ENCODE data around the gene ART4. TPM values are rescaled to one million over a fixed set of nuclear protein-coding genes. Genes with fewer than 3 reads are reported as not detected.

ART4 gene
- total RNA-seq, 1 donor from 2014 or later, result not detected

- H3K27me3 ChIP-seq (ENCODE audit: control insufficient read depth, insufficient read depth, low read length), result no peaks in the 10 kb centered on the region
- TF ChIP-seq CTCF (IDR thresholded peaks at IDR 0.05; ENCODE audit: insufficient read depth, low read length, poor library complexity, severe bottlenecking), result no peak
- no peak for DNase-seq (ENCODE audit: low read depth)
- H3K4me3 ChIP-seq (ENCODE audit: low read depth, low read length), result no peak overlapping the region
- no peaks in the 10 kb centered on the region for H3K36me3 ChIP-seq (ENCODE audit: control insufficient read depth, insufficient read depth, low read length)
These were observed 62.5 kb downstream of the ART4 start for GRCh38 chr12:14780859-14781258.

GRCh38 chr12:14779834-14780233, 63.5 kb downstream of the ART4 start:
- Histone ChIP-seq H3K4me3 (ENCODE audit: low read depth, low read length) (no peak overlapping the region), H3K36me3 (ENCODE audit: control insufficient read depth, insufficient read depth, low read length) (no peaks in the 10 kb centered on the region), H3K27me3 (ENCODE audit: control insufficient read depth, insufficient read depth, low read length) (no peaks in the 10 kb centered on the region)
- no peak for TF ChIP-seq CTCF (IDR thresholded peaks at IDR 0.05; ENCODE audit: insufficient read depth, low read length, poor library complexity, severe bottlenecking)
- no peak for DNase-seq (ENCODE audit: low read depth)

- H3K4me3 ChIP-seq (ENCODE audit: low read depth, low read length), result no peak overlapping the region
- no peak for TF ChIP-seq CTCF (IDR thresholded peaks at IDR 0.05; ENCODE audit: insufficient read depth, low read length, poor library complexity, severe bottlenecking)
- no peaks in the 10 kb centered on the region for H3K36me3 ChIP-seq (ENCODE audit: control insufficient read depth, insufficient read depth, low read length)
- H3K27me3 ChIP-seq (ENCODE audit: control insufficient read depth, insufficient read depth, low read length), result no peaks in the 10 kb centered on the region
- DNase-seq (ENCODE audit: low read depth), result no peak
These were observed 66.1 kb downstream of the ART4 start for GRCh38 chr12:14777271-14777670.

GRCh38 chr12:14776236-14776961, 66.9 kb downstream of the ART4 start:
- TF ChIP-seq CTCF (IDR thresholded peaks at IDR 0.05; ENCODE audit: insufficient read depth, low read length, poor library complexity, severe bottlenecking), result peak; percentile 10
- Histone ChIP-seq H3K27me3 (ENCODE audit: control insufficient read depth, insufficient read depth, low read length) (no peaks in the 10 kb centered on the region), H3K36me3 (ENCODE audit: control insufficient read depth, insufficient read depth, low read length) (no peaks in the 10 kb centered on the region), H3K4me3 (ENCODE audit: low read depth, low read length) (no peak overlapping the region)
- no peak for DNase-seq (ENCODE audit: low read depth)

- no peaks in the 10 kb centered on the region for H3K27me3 ChIP-seq (ENCODE audit: control insufficient read depth, insufficient read depth, low read length)
These were observed 67.7 kb downstream of the ART4 start for GRCh38 chr12:14775636-14775980.

More at GRCh38 chr12:14775636-14775980, 67.7 kb downstream of the ART4 start:
- H3K36me3 ChIP-seq (ENCODE audit: control insufficient read depth, insufficient read depth, low read length), result no peaks in the 10 kb centered on the region
- no peak for TF ChIP-seq CTCF (IDR thresholded peaks at IDR 0.05; ENCODE audit: insufficient read depth, low read length, poor library complexity, severe bottlenecking)
- no peak for DNase-seq (ENCODE audit: low read depth)
- peak overlapping the region; percentile 93 for H3K4me3 ChIP-seq (ENCODE audit: low read depth, low read length)

Other genes with a start within 250 kb of the ART4 start
- gene GUCY2C, start 146.9 kb downstream of the ART4 start, total RNA-seq, result not detected in 2 replicates
- 21.7 and 31.4 TPM in 2 replicates for gene WBP11, start 40.0 kb downstream of the ART4 start, total RNA-seq
- 4.7 and 4.9 TPM in 2 replicates for gene C12orf60, start 39.9 kb downstream of the ART4 start, total RNA-seq
- gene SMCO3, start 29.3 kb downstream of the ART4 start, total RNA-seq, result not detected in 2 replicates
- 2.2 and 4.0 TPM in 2 replicates for gene MGP, start 42.3 kb upstream of the ART4 start, total RNA-seq
- gene ERP27, start 95.0 kb upstream of the ART4 start, total RNA-seq, result 0.07 and 0.13 TPM in 2 replicates
- 10.4 and 13.8 TPM in 2 replicates for gene ARHGDIB, start 118.1 kb upstream of the ART4 start, total RNA-seq
- gene PDE6H, start 129.5 kb upstream of the ART4 start, total RNA-seq, result not detected in 2 replicates